H54 (cell line): Measurements from ENCODE around the gene RPRD1A.
"Not testable (repeated sequence)": the region's sequence is repeated elsewhere in the genome, so short reads cannot be mapped to it uniquely, and the experiment has no call there.

ENCODE experiments used
- DNase-seq: peaks from one replicate; pipeline ENCODE4 v3.0.0; 2011; ENCODE audit warnings: low spot score, mixed read lengths; ENCODE audit not compliant: insufficient read length
- FAIRE-seq: peaks from 3 replicates; lab custom pipeline; 2011; peaks lifted over from hg19 to GRCh38; lab: Jason Lieb, UNC
- POLR2A ChIP-seq: IDR thresholded peaks from 2 replicates; pipeline ENCODE4 v1.6.1; 2011; ENCODE audit warnings: low read depth, mild to moderate bottlenecking, low read length

The RPRD1A gene

DNA sequence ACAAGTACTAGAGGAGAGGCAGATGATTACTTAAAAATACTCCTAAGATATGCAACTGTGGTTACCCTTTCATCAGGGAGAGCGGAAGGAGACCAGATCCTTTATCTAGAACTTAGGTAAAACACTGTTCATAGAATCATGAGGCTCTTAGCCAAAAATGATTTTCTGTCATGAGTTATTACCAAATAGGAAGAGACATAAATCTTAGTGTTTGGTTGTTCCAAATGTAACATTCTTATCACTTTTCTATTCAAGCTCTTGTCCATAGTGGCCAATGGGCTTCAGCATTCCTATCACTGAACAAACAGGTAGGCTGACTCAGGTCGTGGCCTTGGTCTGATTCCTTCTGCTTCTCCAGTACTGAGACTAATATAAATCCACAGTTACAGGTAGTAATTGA lies 38.5 kb downstream of the RPRD1A start:
- FAIRE-seq (no peak), DNase-seq (no peak)
- TF ChIP-seq POLR2A, result no peak

DNA sequence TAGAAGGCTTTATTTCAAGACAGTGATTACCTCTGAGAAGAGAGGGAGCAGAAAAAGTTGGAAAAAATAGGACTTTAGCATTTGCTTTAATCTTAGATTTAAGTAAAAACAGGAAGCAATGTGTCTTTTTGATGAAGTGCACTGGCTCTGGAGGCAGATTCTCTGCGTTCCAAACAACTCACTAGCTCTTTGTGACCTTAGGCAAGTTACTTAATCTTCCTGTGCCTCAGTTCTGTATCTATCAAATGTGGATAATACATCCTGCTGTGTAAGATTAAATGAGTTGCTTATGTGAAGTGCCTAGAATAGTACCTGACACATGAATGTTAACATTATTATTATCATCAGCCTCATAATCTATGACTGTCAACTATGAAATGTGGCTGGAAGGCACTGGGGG lies 42.3 kb downstream of the RPRD1A start:
- FAIRE-seq (no peak), DNase-seq (no peak)
- no peak for TF ChIP-seq POLR2A

DNA sequence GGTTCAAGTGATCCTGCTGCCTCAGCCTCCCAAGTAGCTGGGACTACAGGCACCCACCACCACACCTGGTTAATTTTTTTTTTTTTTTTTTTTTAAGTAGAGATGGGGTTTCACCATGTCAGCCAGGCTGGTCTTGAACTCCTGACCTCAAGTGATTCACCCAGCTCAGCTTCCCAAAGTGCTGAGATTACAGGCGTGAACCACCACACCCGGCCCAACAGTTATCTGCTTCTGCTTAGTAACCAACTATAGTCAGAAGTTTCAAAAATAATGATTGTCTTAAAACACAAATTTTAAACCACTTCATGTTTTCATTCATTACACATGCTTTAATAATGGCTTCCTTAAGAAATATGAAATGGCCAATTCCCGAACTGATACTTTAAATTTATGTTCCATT lies 43.1 kb downstream of the RPRD1A start:
- FAIRE-seq, DNase-seq: not testable (repeated sequence)

DNA sequence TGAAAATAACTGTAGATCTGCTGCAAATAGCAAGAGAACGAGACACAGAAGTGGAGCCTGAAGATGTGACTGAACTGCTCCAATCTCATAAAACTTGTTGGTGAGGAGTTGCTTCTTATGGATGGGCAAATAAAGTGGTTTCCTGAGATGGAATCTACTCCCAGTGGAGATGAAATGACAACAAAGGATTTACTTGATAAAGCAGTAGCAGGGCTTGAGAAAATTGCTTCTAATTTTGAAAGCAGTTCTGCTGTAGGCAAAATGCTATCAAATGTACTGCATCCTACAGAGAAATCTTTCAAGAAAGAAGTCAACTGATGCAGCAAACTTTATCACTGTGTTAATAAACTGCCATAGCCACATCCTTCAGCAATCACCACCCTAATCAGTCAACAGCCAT lies 44.0 kb downstream of the RPRD1A start:
- FAIRE-seq (no peak), DNase-seq (no peak)
- TF ChIP-seq POLR2A, result no peak

DNA sequence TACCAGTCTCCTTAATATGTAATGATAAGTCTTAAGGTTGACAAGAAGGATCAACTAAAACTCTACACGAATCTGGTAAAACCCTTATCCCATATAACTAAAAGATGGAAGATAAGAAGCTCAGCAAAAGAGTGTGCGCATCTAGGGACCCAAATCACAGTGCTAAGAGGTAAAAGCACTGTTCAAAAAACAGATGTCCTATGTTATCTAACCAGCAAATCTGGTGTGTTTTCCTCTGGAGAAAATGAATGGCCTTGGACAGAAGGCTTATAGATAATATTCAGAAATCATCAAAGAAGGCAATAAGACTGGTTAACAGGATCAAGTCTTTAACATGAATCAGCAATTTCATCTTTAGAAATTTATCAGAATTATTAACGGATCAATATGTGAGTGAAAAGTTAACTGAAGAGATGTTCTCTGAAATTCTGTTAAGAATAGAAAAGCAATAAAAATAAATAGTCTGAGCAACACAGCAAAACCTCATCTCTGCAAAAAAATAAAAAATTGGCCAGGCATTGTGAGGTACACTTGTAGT lies 47.1 kb downstream of the RPRD1A start:
- no peak for TF ChIP-seq POLR2A
- FAIRE-seq (no peak), DNase-seq (no peak)

- no peak for FAIRE-seq
- TF ChIP-seq POLR2A, result no peak
- no peak for DNase-seq
Observed at GRCh38 chr18:36017232-36017631, 50.1 kb downstream of the RPRD1A start.

- no peak for TF ChIP-seq POLR2A
- DNase-seq (no peak), FAIRE-seq (no peak)
Observed at GRCh38 chr18:36015629-36016028, 51.7 kb downstream of the RPRD1A start.

DNA sequence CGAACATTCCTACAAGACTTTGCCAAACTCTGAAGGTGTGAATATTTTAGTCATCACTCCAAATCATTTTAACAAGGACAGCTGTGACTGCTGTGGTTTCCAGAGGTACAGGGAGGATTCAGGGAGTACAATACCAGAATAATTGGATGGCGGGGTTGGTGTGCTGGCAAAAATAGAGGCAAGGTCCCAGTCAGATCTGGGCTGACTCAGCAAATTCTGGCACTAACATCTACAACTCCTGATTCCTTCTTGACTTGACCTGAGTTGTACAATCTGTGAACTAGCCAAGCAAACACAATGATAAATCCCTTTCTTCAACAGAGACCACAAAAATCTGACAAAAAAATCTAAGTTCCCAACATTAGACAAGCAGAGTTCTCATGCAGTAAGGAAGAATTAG lies 54.5 kb downstream of the RPRD1A start:
- DNase-seq (no peak), FAIRE-seq (no peak)
- no peak for TF ChIP-seq POLR2A

- no peak for DNase-seq
- TF ChIP-seq POLR2A, result no peak
- no peak for FAIRE-seq
Observed at GRCh38 chr18:36009214-36009613, 58.1 kb downstream of the RPRD1A start.

DNA sequence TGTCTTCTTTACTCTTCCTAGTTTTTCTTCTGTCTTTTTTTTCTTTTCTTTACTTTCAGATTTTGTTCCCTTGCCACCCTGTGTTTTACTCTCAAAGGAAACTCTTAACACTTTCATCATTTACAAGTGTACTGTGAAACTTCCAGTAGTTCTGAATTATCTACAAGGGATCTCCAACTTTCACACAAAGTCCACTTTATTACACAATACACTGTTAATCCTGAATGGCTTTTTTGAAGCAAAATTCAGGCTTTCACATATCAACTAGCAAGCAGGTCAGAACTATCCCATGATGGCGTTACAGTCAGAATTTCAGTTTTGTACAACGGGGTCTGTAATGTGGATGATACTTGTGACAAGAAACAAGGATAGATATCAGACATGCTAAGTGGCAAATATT lies 60.4 kb downstream of the RPRD1A start:
- FAIRE-seq, result no peak
- no peak for DNase-seq
- TF ChIP-seq POLR2A, result no peak

- TF ChIP-seq POLR2A, result no peak
- no peak for FAIRE-seq
- no peak for DNase-seq
Observed at GRCh38 chr18:35999925-36000324, 67.4 kb downstream of the RPRD1A start.

DNA sequence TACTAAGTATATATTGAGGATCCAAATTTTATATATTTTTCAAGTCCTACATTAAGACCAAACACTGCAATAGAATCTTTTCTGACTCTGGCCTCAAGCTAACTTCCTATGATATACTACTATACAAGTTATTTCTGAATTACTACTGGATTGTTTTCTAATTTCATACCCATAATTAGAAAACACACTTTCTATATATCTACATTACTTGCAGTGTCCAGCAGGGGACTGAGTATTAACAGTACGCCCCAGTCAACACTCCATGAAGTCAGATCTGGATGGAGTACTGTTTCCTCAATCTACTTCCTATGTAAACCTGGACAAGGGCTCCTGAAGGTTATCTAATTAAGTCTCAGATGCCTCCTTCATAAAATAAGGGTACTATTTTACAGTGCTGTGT lies 68.4 kb downstream of the RPRD1A start:
- no peak for FAIRE-seq
- TF ChIP-seq POLR2A, result no peak
- DNase-seq, result no peak

- FAIRE-seq (no peak), DNase-seq (no peak)
- TF ChIP-seq POLR2A, result no peak
Observed at GRCh38 chr18:35993013-35993412, 74.3 kb downstream of the RPRD1A start.

- DNase-seq (no peak), FAIRE-seq (no peak)
- TF ChIP-seq POLR2A, result no peak
Observed at GRCh38 chr18:35991696-35992095, 75.7 kb downstream of the RPRD1A start.

GRCh38 chr18:35983818-35984217 lies 83.5 kb downstream of the RPRD1A start:
- FAIRE-seq (no peak), DNase-seq (no peak)
- TF ChIP-seq POLR2A, result no peak

- no peak for DNase-seq
- FAIRE-seq, result no peak
- TF ChIP-seq POLR2A, result no peak
Observed at GRCh38 chr18:35983147-35983546, 84.2 kb downstream of the RPRD1A start.
